ENCODE results near the gene MVB12B. TPM values are rescaled to one million over a fixed set of nuclear protein-coding genes. Genes with fewer than 3 reads are reported as not detected.

The MVB12B gene
- total and polyA plus RNA-seq, 8 donors = 2.6 to 6.7 (median 4.0) TPM

DNA sequence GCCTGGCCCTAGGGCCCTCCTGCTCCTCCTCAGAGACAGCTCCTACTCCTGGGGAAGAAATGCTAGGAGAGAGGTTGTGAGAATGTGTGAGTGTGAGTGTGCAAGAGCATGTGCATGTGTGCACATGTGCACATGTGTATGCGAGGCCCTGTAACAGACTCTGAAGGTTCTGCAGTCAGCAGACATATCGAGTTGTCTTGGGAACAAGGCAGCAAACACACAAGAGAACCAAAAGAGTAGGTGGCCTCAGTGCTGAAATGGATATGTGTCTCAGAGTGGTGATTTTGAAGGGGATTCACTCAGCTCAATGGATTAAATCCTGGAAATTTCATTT, 50.5 kb downstream of the MVB12B start:
- DNase-seq (no peak), ATAC-seq (no peak), FAIRE-seq (no peak)
- no peak overlapping the region for H3K27ac ChIP-seq
- no peaks in the 10 kb centered on the region for H3K9me3 ChIP-seq
- intact Hi-C loops (cut with DNase I) = no loop called here
- 95 to 100% methylated on average over 2 of the region's 2 CpGs for WGBS, 2 donors
- no peaks in the 10 kb centered on the region for H3K36me3 ChIP-seq
- no peak overlapping the region for H3K4me3 ChIP-seq
- H3K4me1 ChIP-seq = no peaks in the 10 kb centered on the region
- TF ChIP-seq, protein P1, sequence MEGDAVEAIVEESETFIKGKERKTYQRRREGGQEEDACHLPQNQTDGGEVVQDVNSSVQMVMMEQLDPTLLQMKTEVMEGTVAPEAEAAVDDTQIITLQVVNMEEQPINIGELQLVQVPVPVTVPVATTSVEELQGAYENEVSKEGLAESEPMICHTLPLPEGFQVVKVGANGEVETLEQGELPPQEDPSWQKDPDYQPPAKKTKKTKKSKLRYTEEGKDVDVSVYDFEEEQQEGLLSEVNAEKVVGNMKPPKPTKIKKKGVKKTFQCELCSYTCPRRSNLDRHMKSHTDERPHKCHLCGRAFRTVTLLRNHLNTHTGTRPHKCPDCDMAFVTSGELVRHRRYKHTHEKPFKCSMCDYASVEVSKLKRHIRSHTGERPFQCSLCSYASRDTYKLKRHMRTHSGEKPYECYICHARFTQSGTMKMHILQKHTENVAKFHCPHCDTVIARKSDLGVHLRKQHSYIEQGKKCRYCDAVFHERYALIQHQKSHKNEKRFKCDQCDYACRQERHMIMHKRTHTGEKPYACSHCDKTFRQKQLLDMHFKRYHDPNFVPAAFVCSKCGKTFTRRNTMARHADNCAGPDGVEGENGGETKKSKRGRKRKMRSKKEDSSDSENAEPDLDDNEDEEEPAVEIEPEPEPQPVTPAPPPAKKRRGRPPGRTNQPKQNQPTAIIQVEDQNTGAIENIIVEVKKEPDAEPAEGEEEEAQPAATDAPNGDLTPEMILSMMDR (IDR thresholded peaks at IDR 0.05) = no peak
- H3K27me3 ChIP-seq = no peaks in the 10 kb centered on the region

DNA sequence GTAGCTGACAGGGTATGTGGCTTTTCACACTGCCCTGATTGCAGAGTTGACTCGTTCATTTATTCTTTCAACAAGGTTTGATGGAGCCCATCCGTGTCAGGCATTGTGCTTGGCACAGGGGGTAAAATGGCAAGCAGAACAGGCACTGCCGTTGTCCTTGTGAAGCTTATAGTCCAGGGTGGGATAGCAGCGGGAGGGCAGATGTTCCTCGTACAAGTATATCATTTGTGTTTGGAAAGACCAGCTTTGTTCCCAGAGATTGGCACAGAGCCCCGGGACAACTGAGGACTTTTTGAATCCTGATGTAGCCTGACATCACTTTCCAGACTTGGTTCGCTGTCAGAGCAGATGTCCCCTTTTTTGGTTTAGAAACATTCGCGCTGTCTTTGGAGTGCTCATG, 50.9 kb downstream of the MVB12B start:
- H3K27me3 ChIP-seq = no peaks in the 10 kb centered on the region
- H3K36me3 ChIP-seq = no peaks in the 10 kb centered on the region
- no peak for FAIRE-seq
- ATAC-seq = no peak
- H3K27ac ChIP-seq = no peak overlapping the region
- no peak for DNase-seq
- no peaks in the 10 kb centered on the region for H3K4me1 ChIP-seq
- 89 to 92% methylated on average over 9 of the region's 9 CpGs for WGBS, 2 donors
- no peaks in the 10 kb centered on the region for H3K9me3 ChIP-seq
- no peak overlapping the region for H3K4me3 ChIP-seq
- TF ChIP-seq, protein P1 (IDR thresholded peaks at IDR 0.05) = no peak
- intact Hi-C loops (cut with DNase I) = no loop called here

DNA sequence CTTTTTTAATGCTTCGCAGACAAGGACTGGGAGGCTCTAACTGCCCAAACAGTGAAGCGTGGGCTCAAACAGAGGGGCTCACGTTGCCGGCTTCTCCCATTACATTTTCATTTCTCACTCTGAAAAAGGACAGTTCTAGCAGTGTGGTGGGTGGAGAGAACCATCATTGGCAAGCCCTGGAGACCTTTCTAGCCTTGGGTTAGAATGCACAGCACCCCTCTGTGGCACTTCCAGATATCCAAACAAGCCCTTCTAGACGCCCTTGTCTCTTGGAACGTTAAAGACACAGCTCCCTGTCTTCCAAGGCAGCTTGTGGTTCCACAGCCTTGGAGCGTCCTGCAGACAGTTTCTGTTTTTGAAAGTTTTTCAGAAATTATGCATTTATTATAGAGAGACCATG, 52.1 kb downstream of the MVB12B start:
- no peak for ATAC-seq
- H3K27me3 ChIP-seq = no peaks in the 10 kb centered on the region
- WGBS, 2 donors = 86 to 87% methylated on average over 7 of the region's 7 CpGs
- no peak overlapping the region for H3K4me3 ChIP-seq
- no peaks in the 10 kb centered on the region for H3K9me3 ChIP-seq
- TF ChIP-seq, protein P1 (IDR thresholded peaks at IDR 0.05) = no peak
- FAIRE-seq = no peak
- no peaks in the 10 kb centered on the region for H3K36me3 ChIP-seq
- H3K27ac ChIP-seq = no peak overlapping the region
- intact Hi-C loops (cut with DNase I) = no loop called here
- H3K4me1 ChIP-seq = no peaks in the 10 kb centered on the region
- DNase-seq = no peak

DNA sequence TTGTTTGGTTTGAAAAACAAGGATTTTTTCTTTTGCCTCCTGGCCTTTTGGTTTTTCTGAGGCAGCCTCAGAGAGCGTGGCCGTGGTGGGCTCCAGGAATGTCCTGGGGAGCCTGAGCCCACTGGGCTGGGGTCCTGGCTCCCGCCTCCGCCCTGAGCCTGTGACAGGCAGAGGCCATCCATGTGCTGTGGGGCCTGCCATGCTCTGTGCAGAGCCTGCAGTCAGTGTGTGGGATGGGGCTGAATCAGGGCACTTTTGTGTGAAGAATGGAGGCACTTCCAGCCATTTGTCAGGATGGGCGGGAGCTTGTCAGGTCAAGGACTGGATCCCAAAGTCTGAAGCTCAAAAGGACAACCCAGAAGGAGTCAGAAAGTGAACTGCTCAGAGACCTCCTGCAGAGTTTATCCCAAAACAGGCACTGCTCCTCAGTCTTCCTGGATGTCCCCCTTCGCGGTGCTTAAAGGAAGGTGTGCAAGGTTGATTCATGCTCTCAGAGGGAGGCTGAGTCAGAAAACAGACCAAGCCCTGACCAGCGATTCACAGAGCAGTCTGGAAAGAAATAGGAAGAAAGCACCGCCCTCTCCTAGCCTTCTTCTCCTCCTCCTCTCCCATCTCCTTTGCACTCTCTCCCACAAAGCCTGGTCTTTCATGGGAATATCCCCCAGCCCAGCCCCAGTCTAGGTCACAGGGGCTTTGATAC, 53.2 kb downstream of the MVB12B start:
- Histone ChIP-seq H3K36me3 (no peaks in the 10 kb centered on the region), H3K27ac (no peak overlapping the region), H3K9me3 (no peaks in the 10 kb centered on the region), H3K4me3 (no peak overlapping the region), H3K27me3 (no peaks in the 10 kb centered on the region), H3K4me1 (no peaks in the 10 kb centered on the region)
- intact Hi-C loops (cut with DNase I) = no loop called here
- ATAC-seq = no peak
- TF ChIP-seq, protein P1 (IDR thresholded peaks at IDR 0.05) = no peak
- DNase-seq = no peak
- no peak for FAIRE-seq
- WGBS, 2 donors = 90 to 93% methylated on average over 9 of the region's 9 CpGs

DNA sequence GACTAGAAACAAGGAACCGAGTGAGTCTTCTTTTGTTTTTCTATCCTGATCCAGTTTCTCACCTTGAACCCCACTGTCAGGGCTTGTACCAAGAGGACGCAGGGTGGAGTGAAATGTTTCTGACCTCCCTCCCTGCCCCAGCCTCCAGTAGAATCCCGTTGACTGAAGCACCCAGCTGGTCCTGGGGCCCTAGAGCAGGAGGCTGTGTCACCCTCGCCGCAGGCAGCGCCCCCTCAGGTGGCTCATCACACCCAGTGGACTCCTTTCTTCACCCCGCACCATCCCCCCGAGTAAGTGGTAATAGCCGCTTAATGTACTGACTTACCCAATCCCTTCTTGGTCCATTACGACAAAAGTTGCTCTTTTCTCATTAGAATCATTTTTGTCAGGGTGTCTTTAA, 53.8 kb downstream of the MVB12B start:
- intact Hi-C loops (cut with DNase I) = no loop called here

More for the DNA sequence above, 53.8 kb downstream of the MVB12B start:
- FAIRE-seq (no peak), ATAC-seq (no peak), DNase-seq (no peak)
- Histone ChIP-seq H3K36me3 (no peaks in the 10 kb centered on the region), H3K27me3 (no peaks in the 10 kb centered on the region), H3K4me3 (no peak overlapping the region), H3K9me3 (no peaks in the 10 kb centered on the region), H3K4me1 (no peaks in the 10 kb centered on the region), H3K27ac (no peak overlapping the region)
- TF ChIP-seq, protein P1 (IDR thresholded peaks at IDR 0.05) = no peak
- WGBS, 2 donors = 90 to 92% methylated on average over 10 of the region's 10 CpGs
